Measurements from ENCODE around the gene SYNJ2.

SYNJ2 gene

GRCh38 chr6:158028876-158029275, 47.2 kb downstream of the SYNJ2 start:
- DNase-seq (ENCODE audit: low spot score), result no peak

- DNase-seq (ENCODE audit: low spot score), result no peak
Measured at GRCh38 chr6:158029668-158030230, 48.1 kb downstream of the SYNJ2 start.

GRCh38 chr6:158030380-158031300, 49.0 kb downstream of the SYNJ2 start:
- DNase-seq (ENCODE audit: low spot score), result no peak

DNA sequence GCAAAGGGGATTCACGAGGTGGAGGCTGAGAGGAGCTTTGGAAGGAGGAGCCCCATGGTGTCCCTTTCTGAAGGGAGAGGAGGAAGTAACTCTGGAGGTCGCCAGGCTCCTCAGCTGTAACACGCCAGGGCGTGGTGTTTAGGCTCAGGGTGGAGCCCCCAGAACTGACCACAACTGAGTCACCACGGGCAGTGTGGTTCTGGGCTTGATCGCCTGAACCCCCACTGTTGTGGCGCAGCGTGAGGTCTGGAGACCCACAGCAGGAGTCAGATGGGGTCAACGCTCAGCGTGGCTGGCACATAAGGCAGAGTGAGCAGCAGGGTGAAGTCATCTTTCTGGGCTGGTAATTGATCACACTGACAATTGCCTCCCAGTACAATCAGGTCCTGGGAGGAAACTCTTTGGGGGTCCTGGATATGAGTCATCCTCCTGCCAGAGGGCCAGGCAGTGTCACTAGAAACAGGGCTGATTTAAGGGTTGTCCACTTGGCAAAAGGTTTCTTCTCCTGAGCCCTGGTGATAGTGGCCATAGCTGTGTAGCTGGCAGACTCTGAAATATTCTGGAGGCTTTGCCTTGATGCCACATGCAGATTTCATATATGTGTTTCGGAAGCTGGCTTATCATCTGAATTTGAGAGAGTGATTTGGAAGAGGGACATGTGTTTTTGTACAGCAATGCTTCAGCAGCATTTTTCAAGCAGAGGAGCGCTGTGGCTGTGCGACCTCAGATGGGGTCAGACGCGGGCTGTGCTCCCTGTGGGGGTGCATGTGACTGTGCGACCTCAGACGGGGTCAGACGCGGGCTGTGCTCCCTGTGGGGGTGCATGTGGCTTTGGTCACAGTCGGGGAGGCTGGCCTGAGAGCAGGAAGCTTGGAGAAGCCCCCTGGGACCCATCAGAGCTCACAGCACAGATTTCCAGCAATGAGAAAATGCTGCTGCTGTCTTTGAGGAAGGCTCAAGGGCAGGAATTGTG, 50.0 kb downstream of the SYNJ2 start:
- DNase-seq (ENCODE audit: low spot score), result no peak

- DNase-seq (ENCODE audit: low spot score), result no peak
Measured at GRCh38 chr6:158032354-158032733, 50.7 kb downstream of the SYNJ2 start.

DNA sequence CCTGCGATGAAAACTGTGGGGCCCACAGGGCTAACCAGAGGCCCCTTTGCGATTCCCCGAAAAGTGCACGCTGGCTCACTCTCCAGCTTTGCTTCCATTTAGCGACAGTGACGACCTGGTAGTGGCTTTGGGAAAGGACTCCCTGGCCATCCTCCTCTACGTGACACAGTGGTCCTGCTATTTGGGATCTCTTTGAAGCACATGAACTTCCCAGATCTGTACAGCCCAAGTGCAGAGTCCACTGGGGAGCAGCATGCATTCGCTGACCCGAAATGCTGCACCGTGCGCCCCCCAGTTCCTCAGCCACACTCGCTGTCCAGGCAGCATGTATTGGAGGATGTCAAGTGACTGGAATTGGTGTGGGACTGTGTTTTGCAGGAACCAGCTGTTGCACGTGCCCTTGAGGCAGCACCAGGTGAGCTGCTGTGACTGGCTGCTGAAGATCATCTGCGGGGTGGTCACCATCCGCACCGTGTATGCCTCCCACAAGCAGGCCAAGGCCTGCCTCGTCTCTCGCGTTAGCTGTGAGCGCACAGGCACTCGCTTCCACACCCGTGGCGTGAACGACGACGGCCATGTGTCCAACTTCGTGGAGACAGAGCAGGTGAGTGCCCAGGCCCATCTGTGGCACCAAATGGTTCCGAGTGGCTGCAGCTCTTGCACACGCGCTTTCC, 51.6 kb downstream of the SYNJ2 start:
- DNase-seq (ENCODE audit: low spot score), result no peak

DNA sequence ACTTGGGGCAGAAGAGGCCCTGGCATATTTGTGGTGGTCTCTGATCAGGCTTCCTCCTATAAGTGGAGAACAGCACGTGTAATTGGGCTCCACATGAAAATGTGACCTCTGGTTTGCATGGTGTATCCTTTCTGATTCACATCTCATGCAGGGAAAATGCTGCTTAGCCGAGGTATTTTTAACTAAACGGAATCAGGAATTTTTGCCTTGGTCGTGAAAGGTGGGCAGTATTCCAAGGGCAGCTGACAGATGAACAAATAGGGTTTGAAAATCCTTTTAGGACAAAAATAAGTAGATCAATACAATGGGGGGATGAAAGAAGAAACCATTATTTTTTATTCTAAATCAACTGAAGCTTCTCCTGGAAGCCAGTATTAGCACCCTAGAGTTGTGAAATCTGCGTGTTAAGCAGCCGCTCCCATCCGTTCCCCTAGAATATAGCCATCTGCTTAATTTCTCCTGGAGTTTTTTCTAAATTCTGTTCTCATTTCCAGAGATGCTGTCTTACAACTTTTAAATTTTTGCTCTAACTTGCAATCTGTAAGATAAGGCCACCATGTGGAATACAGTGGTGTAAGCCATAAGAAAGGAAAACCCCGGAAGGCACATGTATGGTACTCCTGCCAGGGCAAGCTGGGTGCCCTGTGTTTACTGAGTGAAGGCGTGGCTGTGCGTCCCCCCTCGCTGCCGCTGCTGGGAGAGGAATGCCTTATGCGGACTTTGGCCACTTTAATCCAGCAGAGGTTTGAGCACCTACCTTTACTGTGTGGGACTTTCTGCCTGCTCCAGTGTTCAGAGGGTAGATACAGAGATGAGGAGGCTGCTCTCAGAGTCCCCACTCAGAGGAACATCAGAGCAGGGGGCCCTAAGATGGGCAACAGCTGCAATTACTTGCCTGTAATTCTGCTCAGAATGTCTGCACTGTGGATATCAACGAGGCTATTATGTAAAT, 52.4 kb downstream of the SYNJ2 start:
- no peak for DNase-seq (ENCODE audit: low spot score)

DNA sequence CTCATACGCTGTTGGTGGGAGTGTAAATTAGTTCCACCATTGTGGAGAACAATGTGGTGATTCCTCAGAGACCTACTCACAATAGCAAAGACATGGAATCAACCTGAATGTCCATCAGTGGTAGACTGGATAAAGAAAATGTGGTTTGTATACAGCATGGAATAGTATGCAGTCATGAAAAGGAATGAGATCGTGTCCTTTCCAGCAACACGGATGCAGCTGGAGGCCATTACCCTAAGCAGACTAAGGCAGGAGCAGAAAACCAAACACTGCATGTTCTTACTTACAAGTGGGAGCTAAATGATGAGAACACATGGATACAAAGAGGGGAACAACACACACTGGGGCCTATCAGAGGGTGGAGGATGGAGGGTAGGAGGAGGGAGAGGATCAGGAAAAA, 54.6 kb downstream of the SYNJ2 start:
- DNase-seq (ENCODE audit: low spot score), result no peak

DNA sequence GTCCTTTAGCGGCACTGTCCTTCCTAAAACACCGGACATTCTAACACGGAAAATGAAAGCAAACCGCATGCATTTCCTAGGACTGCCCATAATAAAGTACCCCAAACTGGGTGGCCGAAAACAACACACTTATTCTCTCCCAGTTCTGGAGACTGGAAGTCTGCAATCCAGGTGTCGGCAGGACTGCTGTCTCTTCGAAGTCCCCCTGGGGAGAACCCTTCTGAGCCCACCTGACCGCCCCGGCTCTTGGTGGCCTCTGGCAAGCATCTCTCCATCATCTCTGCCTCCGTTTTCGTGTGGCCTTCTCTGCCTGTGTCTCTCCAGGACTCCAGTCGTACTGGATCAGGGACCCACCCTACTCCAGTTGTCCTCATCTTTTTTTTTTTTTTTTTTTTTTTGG, 55.4 kb downstream of the SYNJ2 start:
- DNase-seq (ENCODE audit: low spot score), result no peak

DNA sequence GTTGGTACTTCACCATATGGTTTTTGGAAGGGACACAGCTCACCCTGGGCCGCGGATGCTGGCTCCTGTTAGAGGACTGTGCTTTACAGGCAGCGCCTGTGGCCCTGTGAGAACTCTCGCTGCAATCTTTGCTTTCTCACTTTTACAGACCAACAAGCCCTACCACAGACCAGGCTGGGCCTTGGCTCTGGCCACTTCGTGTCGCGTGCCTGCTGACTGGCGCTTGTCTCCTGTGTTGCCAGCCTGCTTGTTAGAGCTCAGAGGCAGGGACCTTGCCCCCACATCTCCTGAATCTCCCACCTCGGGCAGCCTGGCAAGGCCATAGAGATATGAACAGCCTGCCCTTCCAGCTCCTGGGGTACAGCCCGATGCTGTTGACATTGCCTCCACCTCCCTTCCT, 56.1 kb downstream of the SYNJ2 start:
- no peak for DNase-seq (ENCODE audit: low spot score)

GRCh38 chr6:158038291-158039177, 56.9 kb downstream of the SYNJ2 start:
- DNase-seq (ENCODE audit: low spot score), result no peak

DNA sequence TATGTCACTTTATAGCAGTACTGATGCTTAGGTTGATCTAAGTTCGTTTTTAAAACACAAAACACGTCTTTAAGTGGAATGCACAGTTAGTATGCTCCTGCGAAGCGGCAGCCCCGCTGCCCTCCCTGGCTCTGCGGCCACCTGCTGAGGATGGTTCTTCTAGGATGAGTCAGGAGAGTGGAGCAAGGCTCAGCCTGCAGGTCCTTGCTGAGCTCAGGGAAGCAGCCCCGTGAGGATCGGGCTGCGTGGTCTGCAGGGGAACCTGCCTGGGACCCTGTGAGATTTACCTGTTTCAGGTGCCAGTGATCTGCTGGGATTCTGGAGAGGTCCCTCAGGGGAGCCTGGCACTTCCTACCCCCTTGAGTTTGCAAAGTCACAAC, 57.5 kb downstream of the SYNJ2 start:
- DNase-seq (ENCODE audit: low spot score), result no peak

DNA sequence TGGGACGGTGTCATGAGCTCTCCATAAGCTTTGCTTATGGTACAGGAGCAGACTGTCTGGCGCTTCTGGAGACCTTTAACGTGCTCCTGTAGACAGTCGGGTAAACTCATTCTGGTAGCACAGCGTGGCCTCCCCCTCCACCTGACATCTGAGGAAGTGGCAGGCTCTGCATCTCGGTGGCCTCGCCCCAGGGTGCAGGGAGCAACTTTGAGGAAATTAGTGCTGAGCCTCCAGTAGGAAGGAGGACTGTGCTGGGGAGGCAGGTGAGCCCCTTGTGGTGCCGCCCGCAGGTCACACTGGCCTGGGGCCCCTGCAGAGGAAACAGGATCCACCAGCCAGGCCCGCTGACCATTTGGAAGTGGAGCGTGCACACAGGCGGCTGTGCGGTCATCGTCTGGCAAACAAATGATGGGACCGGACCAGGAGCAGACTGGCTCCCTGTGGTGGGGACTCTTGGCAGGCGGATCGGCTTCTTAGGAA, 57.9 kb downstream of the SYNJ2 start:
- no peak for DNase-seq (ENCODE audit: low spot score)

DNA sequence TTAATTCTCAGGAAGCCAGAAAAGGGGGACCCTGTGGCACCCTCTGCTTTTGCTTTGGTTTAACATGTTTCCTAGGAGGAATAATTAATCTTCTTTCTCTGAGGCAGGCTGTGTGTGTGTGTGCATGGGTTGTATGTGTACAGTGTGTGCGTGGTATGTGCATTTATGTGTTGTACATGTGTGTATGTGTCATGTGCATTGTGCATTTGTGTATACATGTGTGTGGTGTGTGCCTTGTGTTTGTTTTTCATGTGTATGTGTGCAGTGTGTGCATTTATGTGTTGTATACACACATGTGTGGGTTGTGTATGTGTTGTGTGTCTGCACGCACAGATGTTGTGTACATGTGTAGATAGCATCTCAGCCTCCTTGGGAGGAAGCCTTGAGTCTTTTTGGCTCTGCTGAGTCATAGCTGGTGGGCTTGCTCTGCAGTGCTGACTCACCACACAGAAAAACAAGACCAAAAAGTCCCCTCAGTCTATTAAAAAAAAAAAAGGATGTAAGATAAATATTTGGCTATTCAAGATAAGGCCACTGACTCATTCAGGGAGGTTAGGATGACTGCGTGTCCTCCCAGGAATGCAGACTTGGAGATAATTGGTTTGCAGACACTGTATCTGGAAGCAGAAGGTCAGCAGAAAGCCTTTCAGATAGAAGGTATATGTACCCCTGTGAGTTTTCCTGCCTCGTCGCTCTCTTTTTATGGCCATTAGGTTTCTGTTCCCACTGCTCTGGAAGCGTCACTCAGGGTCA, 58.6 kb downstream of the SYNJ2 start:
- peak; percentile 49 for DNase-seq (ENCODE audit: low spot score)

DNA sequence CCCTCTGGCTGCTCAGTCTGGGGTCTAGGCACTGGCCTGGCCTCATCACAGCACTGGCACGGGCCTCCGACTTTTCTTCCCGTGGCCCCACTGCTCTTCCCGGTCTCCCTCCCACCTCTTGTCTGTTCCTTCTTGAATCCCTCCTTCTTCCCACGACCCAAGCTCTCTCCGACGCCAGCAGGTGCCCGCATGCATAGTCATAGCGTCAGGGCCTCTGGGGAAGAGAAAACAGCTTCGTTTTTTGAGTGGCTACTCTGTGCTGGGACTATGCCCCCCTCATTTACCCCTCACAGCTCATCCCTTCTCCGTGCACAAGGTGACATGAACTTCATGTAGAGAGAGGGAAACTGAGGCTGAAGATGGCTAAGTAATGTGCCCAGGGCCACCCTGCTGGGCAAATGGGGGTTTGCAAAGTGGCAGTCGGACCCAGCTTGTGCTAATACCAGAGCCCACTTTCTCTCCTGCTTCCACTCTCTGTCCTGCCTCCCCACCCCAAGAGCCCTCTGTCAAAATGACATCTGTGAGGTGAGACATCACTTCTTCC, 59.2 kb downstream of the SYNJ2 start:
- DNase-seq (ENCODE audit: low spot score), result no peak

- no peak for DNase-seq (ENCODE audit: low spot score)
Measured at GRCh38 chr6:158041370-158041769, 59.7 kb downstream of the SYNJ2 start.

GRCh38 chr6:158041788-158042187, 60.1 kb downstream of the SYNJ2 start:
- DNase-seq (ENCODE audit: low spot score), result no peak

GRCh38 chr6:158042245-158042798, 60.7 kb downstream of the SYNJ2 start:
- no peak for DNase-seq (ENCODE audit: low spot score)
